Stimulated activated naive CD4-positive, alpha-beta T cell (primary cell): Measurements from ENCODE around the gene NBPF9.
"Not testable (repeated sequence)": the region's sequence is repeated elsewhere in the genome, so short reads cannot be mapped to it uniquely, and the experiment has no call there.

Source experiments
- DNase-seq, 6 experiments: peaks; one replicate each; lab custom pipeline; 2025; lab: John Stamatoyannopoulos, UW

The NBPF9 gene, protein sequence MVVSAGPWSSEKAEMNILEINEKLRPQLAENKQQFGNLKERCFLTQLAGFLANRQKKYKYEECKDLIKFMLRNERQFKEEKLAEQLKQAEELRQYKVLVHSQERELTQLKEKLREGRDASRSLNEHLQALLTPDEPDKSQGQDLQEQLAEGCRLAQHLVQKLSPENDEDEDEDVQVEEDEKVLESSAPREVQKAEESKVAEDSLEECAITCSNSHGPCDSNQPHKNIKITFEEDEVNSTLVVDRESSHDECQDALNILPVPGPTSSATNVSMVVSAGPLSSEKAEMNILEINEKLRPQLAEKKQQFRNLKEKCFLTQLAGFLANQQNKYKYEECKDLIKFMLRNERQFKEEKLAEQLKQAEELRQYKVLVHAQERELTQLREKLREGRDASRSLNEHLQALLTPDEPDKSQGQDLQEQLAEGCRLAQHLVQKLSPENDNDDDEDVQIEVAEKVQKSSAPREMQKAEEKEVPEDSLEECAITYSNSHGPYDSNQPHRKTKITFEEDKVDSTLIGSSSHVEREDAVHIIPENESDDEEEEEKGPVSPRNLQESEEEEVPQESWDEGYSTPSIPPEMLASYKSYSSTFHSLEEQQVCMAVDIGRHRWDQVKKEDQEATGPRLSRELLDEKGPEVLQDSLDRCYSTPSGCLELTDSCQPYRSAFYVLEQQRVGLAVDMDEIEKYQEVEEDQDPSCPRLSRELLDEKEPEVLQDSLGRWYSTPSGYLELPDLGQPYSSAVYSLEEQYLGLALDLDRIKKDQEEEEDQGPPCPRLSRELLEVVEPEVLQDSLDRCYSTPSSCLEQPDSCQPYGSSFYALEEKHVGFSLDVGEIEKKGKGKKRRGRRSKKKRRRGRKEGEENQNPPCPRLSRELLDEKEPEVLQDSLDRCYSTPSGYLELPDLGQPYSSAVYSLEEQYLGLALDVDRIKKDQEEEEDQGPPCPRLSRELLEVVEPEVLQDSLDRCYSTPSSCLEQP (N-terminal part only)

DNA sequence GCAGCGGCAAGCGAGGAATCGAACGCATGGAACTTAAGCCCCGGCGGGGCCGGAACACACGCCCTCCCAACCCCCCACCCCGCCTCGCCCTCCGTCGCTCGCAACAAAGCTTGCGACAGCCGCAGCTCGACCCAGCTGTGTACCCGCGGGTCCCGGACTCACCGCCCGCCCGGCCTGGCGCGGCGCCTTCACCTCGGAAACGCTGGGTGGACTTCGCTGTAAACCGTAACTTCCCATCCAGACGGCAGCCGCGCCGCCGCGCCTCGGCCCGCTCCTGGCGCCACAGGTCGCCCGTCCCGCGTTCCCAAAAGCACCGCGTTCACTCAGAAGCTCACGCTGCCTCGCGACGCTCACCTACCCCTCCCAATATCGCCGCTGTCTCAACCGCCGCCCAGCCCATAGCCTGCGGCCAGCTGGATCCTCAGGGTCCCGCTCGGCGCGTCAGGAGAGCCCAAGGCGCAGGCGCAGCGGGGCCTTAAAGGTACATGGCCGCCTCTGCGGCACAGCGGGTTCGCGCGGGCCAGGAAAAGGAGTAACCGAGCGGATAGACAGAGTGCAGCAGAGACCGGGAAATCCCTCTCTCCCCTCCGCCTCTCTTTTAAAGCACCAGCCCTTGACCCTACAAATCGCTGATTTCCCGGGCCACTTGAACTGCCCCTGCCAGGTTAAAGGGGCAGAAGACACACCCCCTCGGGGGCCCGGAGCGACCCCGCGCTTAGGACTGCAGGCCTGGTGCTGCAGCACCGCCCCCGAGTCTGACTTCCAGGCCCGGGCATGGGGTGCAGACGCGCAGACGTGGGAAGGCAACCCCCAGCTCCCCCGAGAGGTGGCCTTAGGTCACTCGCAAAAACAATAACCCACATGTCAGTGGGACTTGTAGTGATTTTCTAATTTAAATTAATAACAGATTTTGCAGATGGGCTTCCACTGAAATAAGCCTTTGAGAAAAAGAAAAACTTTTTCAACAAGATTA lies at the start of gene NBPF9:
Gene NBPF9 (minus strand): TSS at position 443 of the 973 bp plus-strand sequence. CDS start 21,412 bp downstream, outside the sequence.
- DNase-seq: peak; percentile 5 to 56 (median 32)

GRCh38 chr1:149149909-149150308 lies 46.6 kb upstream of the NBPF9 start:
- not testable (repeated sequence) for DNase-seq

- DNase-seq: not testable (repeated sequence)
Measured at GRCh38 chr1:149137585-149137984, 34.2 kb upstream of the NBPF9 start.

DNA sequence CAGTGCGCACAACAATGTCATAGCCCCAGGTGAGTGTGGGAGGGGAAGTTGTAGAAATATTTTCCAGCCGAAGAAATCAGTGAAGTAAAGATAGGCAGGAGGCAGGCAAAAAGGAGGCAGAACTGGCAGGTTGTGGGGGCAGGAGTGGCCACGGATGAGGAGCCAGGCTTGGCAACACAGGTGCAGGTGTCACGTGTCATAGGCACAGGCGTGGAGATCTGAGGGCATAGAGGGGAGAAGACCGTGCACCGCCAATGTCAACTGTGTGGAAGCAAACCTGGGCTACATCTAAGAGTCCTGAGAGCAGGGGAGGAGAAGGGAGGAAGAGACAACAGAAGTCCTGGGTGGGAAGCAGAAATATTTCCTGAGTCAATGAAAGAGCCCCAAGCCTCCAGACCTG lies 27.6 kb upstream of the NBPF9 start:
- not testable (repeated sequence) for DNase-seq

GRCh38 chr1:149129245-149129644 lies 25.9 kb upstream of the NBPF9 start:
- not testable (repeated sequence) for DNase-seq

DNA sequence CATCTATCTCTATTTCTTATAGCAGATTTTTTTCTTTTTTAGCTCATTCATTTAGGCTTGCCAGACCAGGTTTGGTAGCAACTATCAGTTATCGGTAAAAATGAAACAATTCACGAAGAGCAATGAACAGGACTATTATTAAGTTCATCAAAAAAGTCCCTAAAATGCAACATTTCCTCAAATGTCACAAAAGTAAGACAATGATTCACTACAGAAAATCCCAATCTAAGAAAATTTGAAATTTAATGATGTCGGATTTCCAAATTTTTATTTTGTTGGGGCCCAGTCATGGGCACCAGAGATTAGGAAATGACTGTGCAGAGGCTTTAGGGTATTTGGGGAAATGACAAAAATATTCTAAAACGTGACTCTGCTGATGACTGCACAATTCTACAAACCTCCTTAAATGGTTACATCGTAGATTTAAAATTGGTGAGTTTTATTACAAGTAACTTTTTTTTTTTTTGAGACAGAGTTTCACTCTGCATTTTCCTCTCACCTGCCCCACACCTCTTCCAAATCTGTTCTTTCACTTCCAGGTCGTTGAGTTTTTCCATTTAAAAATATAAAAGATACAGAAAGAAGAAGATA lies 23.3 kb upstream of the NBPF9 start:
- not testable (repeated sequence) for DNase-seq

GRCh38 chr1:149123948-149124926 lies 20.9 kb upstream of the NBPF9 start:
- peak in 3 of 6 experiments; percentile 0 to 3 (median 3) for DNase-seq

GRCh38 chr1:149112828-149113227 lies 9.5 kb upstream of the NBPF9 start:
- DNase-seq: not testable (repeated sequence)

GRCh38 chr1:149110343-149110742 lies 7.0 kb upstream of the NBPF9 start:
- not testable (repeated sequence) for DNase-seq

DNA sequence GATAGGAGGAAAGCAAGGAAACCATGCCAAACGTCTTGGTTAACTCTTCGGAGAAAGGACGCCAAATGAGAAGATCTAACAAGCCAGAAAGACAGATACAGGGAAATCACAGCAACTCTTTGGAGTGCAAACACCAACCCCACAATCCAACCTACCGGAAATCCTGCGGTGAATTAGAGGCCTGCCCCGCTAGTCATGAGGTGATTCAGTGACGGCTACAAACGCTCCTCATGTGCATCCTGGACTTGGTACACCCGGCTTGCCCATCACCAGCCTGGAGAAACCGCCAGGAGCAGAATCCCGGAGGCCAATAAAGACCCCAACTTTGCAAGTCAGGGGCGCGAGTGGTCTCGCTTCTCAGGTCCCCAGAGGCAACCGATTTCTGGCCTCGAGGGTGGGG lies 777 bp downstream of the NBPF9 start:
- DNase-seq: not testable (repeated sequence)

- not testable (repeated sequence) for DNase-seq
Measured at GRCh38 chr1:149098276-149098675, 5.1 kb downstream of the NBPF9 start.

DNA sequence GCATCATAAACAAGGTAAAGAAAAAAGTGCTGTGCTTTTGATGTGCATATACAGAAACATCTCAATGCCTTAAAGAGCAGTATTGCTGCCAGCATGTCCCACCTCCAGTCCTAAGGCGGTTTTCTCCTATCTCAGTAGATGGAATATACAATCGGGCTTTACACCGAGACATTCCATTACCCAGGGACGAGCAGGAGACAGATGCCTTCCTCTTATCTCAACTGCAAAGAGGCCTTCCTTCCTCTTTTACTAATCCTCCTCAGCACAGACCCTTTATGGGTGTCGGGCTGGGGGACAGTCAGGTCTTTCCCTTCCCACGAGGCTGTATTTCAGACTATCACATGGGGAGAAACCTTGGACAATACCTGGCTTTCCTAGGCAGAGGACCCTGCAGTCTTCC lies 10.2 kb downstream of the NBPF9 start:
- DNase-seq: not testable (repeated sequence)

- not testable (repeated sequence) for DNase-seq
Measured at GRCh38 chr1:149075505-149076127, 27.7 kb downstream of the NBPF9 start.

DNA sequence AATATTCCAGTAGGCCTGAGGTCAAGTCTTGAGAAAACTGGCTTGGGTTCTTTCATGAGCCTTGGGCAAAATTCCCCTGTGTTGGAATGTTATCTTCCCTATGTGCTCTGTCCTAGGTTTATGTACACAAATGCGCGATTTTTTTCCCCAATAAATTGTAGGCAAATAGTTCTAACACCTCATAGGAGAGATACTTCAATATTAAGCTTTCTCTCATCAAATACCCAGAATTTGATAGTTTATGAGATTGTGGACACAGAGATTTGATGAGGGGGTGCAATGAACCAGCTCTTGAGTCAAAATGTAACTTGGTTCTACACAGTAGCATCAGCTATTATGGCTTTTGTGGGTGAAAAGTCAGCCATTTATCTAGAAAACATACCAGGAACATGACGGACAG lies 38.7 kb downstream of the NBPF9 start:
- DNase-seq: not testable (repeated sequence)

GRCh38 chr1:149043056-149043455 lies 60.3 kb downstream of the NBPF9 start:
- not testable (repeated sequence) for DNase-seq

GRCh38 chr1:149033916-149034315 lies 69.4 kb downstream of the NBPF9 start:
- DNase-seq: not testable (repeated sequence)

GRCh38 chr1:149024327-149024726 lies 79.0 kb downstream of the NBPF9 start:
- DNase-seq: not testable (repeated sequence)

DNA sequence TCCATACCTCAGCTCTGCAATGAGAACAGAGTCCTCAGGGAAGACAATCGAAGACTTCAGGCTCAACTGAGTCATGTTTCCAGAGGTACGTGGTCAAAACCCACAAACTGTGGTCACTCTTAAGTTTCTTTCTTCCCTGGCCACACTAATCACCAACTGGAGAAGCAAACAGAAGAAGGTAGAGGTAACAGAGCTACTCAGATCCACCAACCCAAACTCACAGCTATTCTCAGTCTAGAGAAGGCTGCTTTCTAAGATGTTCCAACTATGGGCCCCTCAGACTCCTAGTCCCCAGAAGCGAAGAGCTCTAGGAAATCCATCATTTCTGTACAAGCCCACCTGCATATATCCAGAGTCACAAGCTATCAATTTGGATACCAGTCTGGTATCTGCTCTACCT lies 84.8 kb downstream of the NBPF9 start:
- DNase-seq: not testable (repeated sequence)

- DNase-seq: not testable (repeated sequence)
Measured at GRCh38 chr1:149016626-149017025, 86.7 kb downstream of the NBPF9 start.
